Gastroesophageal sphincter (tissue), 3 donors: ENCODE results near the gene NODAL.

ENCODE experiments used
- POLR2A ChIP-seq, 2 donors: fragments of 450-650 bp; IDR thresholded peaks; one replicate each; pipeline ENCODE4 v1.6.1; 2017; ENCODE audit warnings: antibody characterized with exemption in 2 of 2, mild to moderate bottlenecking in 2 of 2, moderate library complexity in 1 of 2
- POLR2AphosphoS5 ChIP-seq: sonication (generic); formaldehyde crosslinking; IDR thresholded peaks from one replicate; pipeline ENCODE4 v1.6.1; 2017; ENCODE audit warnings: antibody characterized with exemption
- TF ChIP-seq, protein P1 (sequence below), 4 experiments: fragments of 200-600 bp in 2 of 4; fragments of 450-650 bp in 2 of 4; sonication (generic) in 1 of 4; IDR thresholded peaks; one replicate each; pipeline ENCODE4 v1.5.1; 2017 to 2019; ENCODE audit warnings: antibody characterized with exemption in 4 of 4, mild to moderate bottlenecking in 2 of 4, moderate library complexity in 2 of 4

DNA sequence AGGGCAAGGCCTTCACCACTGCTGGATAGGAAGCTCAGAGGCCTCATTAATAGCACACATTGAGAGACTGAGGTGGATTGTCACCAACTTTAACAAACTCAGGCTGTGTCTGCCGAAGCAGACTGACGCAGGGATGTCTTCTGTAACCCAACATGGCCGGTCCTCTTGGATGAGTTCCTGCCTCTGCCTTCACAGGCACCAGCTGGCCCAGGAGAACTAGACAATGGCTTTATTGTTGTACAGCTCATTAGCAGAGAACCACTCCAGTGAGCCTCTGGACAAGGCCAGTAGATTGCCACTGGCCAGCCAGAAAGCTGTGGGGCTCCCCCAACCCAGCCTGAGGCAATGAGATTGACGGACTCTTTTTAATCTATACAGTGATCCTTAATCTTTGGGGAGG is 9.4 kb downstream of the NODAL start:
- no peak for TF ChIP-seq POLR2A (IDR thresholded peaks at IDR 0.05)
- TF ChIP-seq, protein P1, sequence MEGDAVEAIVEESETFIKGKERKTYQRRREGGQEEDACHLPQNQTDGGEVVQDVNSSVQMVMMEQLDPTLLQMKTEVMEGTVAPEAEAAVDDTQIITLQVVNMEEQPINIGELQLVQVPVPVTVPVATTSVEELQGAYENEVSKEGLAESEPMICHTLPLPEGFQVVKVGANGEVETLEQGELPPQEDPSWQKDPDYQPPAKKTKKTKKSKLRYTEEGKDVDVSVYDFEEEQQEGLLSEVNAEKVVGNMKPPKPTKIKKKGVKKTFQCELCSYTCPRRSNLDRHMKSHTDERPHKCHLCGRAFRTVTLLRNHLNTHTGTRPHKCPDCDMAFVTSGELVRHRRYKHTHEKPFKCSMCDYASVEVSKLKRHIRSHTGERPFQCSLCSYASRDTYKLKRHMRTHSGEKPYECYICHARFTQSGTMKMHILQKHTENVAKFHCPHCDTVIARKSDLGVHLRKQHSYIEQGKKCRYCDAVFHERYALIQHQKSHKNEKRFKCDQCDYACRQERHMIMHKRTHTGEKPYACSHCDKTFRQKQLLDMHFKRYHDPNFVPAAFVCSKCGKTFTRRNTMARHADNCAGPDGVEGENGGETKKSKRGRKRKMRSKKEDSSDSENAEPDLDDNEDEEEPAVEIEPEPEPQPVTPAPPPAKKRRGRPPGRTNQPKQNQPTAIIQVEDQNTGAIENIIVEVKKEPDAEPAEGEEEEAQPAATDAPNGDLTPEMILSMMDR (IDR thresholded peaks at IDR 0.05), result no peak
- TF ChIP-seq POLR2AphosphoS5, result no peak
